IPS-15b (cell line): ENCODE data around the gene OOSP3.

Experiments used
- H3K27me3 ChIP-seq: one replicate; pipeline ENCODE4 v1.6.1; 2013; ENCODE audit warnings: low read length; ENCODE audit not compliant: control insufficient read depth, insufficient read depth
- H3K36me3 ChIP-seq: one replicate; pipeline ENCODE4 v1.6.1; 2013; ENCODE audit warnings: low read length; ENCODE audit not compliant: control insufficient read depth, insufficient read depth
- H3K4me1 ChIP-seq: one replicate; pipeline ENCODE4 v1.6.1; 2013; ENCODE audit warnings: mild to moderate bottlenecking, low read length; ENCODE audit not compliant: control insufficient read depth, insufficient read depth
- H3K4me3 ChIP-seq: one replicate; pipeline ENCODE4 v1.5.1; 2013; ENCODE audit warnings: low read depth, low read length
- H3K9ac ChIP-seq: one replicate; pipeline ENCODE4 v1.6.1; 2013; ENCODE audit warnings: low read depth, mild to moderate bottlenecking, low read length
- H3K9me3 ChIP-seq: one replicate; pipeline ENCODE4 v1.6.1; 2013; ENCODE audit warnings: mild to moderate bottlenecking, low read length; ENCODE audit not compliant: control insufficient read depth, insufficient read depth

The OOSP3 gene

GRCh38 chr11:59918480-59918879 lies 39.9 kb downstream of the OOSP3 start:
- H3K27me3 ChIP-seq: no peaks in the 10 kb centered on the region
- no peaks in the 10 kb centered on the region for H3K36me3 ChIP-seq
- H3K9me3 ChIP-seq: peaks cover 7% of the 10 kb centered on the region
- no peaks in the 10 kb centered on the region for H3K4me1 ChIP-seq
- H3K9ac ChIP-seq: no peak overlapping the region
- H3K4me3 ChIP-seq: no peak overlapping the region

GRCh38 chr11:59918987-59919589 lies 40.5 kb downstream of the OOSP3 start:
- no peaks in the 10 kb centered on the region for H3K36me3 ChIP-seq
- H3K4me1 ChIP-seq: no peaks in the 10 kb centered on the region
- H3K4me3 ChIP-seq: no peak overlapping the region
- peaks cover 12% of the 10 kb centered on the region for H3K9me3 ChIP-seq
- H3K9ac ChIP-seq: no peak overlapping the region
- no peaks in the 10 kb centered on the region for H3K27me3 ChIP-seq

GRCh38 chr11:59923813-59924212 lies 45.2 kb downstream of the OOSP3 start:
- Histone ChIP-seq H3K4me3 (no peak overlapping the region), H3K9ac (no peak overlapping the region), H3K27me3 (no peaks in the 10 kb centered on the region), H3K36me3 (no peaks in the 10 kb centered on the region), H3K4me1 (no peaks in the 10 kb centered on the region), H3K9me3 (peaks cover 12% of the 10 kb centered on the region)

GRCh38 chr11:59931688-59932087 lies 53.1 kb downstream of the OOSP3 start:
- Histone ChIP-seq H3K9ac (no peak overlapping the region), H3K4me1 (no peaks in the 10 kb centered on the region), H3K27me3 (no peaks in the 10 kb centered on the region), H3K4me3 (no peak overlapping the region), H3K36me3 (no peaks in the 10 kb centered on the region), H3K9me3 (peaks cover 8% of the 10 kb centered on the region)

GRCh38 chr11:59938132-59938531 lies 59.5 kb downstream of the OOSP3 start, which contains the start of gene OOSP1:
OOSP1 (plus strand) TSS chr11:59938432; CDS start chr11:59938455, 23 bp downstream.
- Histone ChIP-seq H3K9me3 (no peaks in the 10 kb centered on the region), H3K9ac (no peak within 1 kb of the TSS), H3K36me3 (no peaks in the 10 kb centered on the region), H3K27me3 (no peaks in the 10 kb centered on the region), H3K4me3 (no peak within 1 kb of the TSS), H3K4me1 (no peaks in the 10 kb centered on the region)

GRCh38 chr11:59938718-59939117 lies 60.1 kb downstream of the OOSP3 start:
- Histone ChIP-seq H3K4me3 (no peak overlapping the region), H3K9ac (no peak overlapping the region), H3K36me3 (no peaks in the 10 kb centered on the region), H3K9me3 (no peaks in the 10 kb centered on the region), H3K27me3 (no peaks in the 10 kb centered on the region), H3K4me1 (no peaks in the 10 kb centered on the region)

- H3K9me3 ChIP-seq: no peaks in the 10 kb centered on the region
- no peaks in the 10 kb centered on the region for H3K4me1 ChIP-seq
- no peak overlapping the region for H3K9ac ChIP-seq
- no peaks in the 10 kb centered on the region for H3K27me3 ChIP-seq
- no peaks in the 10 kb centered on the region for H3K36me3 ChIP-seq
- H3K4me3 ChIP-seq: no peak overlapping the region
Observed at GRCh38 chr11:59939482-59939881, 60.9 kb downstream of the OOSP3 start.

GRCh38 chr11:59941091-59941490 lies 62.5 kb downstream of the OOSP3 start:
- H3K27me3 ChIP-seq: no peaks in the 10 kb centered on the region
- no peaks in the 10 kb centered on the region for H3K4me1 ChIP-seq
- H3K36me3 ChIP-seq: no peaks in the 10 kb centered on the region
- H3K4me3 ChIP-seq: no peak overlapping the region
- H3K9me3 ChIP-seq: no peaks in the 10 kb centered on the region
- no peak overlapping the region for H3K9ac ChIP-seq

- no peaks in the 10 kb centered on the region for H3K36me3 ChIP-seq
- no peak overlapping the region for H3K9ac ChIP-seq
- H3K4me1 ChIP-seq: no peaks in the 10 kb centered on the region
- H3K9me3 ChIP-seq: no peaks in the 10 kb centered on the region
- H3K4me3 ChIP-seq: no peak overlapping the region
- H3K27me3 ChIP-seq: no peaks in the 10 kb centered on the region
Observed at GRCh38 chr11:59943997-59944714, 65.6 kb downstream of the OOSP3 start.

- H3K9me3 ChIP-seq: no peaks in the 10 kb centered on the region
- no peak overlapping the region for H3K9ac ChIP-seq
- H3K4me3 ChIP-seq: no peak overlapping the region
- no peaks in the 10 kb centered on the region for H3K36me3 ChIP-seq
- no peaks in the 10 kb centered on the region for H3K4me1 ChIP-seq
- no peaks in the 10 kb centered on the region for H3K27me3 ChIP-seq
Observed at GRCh38 chr11:59944720-59945119, 66.1 kb downstream of the OOSP3 start.
